ENCODE measurements around the gene CD22. TPM values are rescaled to one million over a fixed set of nuclear protein-coding genes. Genes with fewer than 3 reads are reported as not detected.

Gene CD22
- total RNA-seq, 1 donor, result not detected

DNA sequence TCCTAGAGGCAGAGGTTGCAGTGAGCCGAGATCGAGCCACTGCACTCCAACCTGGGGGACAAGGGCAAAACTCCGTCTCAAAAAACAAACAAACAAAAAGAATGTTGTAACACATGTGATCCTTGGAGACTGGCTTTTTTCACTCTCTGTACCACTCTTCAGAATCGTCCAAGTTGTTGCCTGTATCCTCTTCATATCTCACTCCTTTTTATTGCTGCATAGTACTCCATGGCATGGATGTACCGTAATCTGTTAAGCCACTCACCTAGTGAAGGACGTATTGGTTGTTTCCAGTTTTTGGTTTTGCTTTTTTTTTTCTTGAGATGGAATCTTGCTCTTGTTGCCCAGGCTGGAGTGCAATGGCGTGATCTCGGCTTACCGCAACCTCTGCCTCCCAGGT lies 7.0 kb upstream of the CD22 start:
- Histone ChIP-seq H3K4me3 (ENCODE audit: insufficient read depth, low read length) (no peak overlapping the region), H3K79me2 (ENCODE audit: insufficient read depth, low read length) (no peaks in the 10 kb centered on the region), H3K36me3 (ENCODE audit: insufficient read depth, low read length) (no peaks in the 10 kb centered on the region), H3K4me2 (ENCODE audit: insufficient read depth, low read length) (no peak overlapping the region), H3K9me3 (ENCODE audit: low read depth, low read length) (no peaks in the 10 kb centered on the region), H3K27ac (ENCODE audit: low read depth, low read length) (no peak overlapping the region), H3K4me1 (ENCODE audit: insufficient read depth, low read length) (peaks cover 11% of the 10 kb centered on the region), H3K27me3 (ENCODE audit: insufficient read depth, low read length) (peaks cover 10% of the 10 kb centered on the region), H2AFZ (ENCODE audit: low read length) (no peak overlapping the region), H4K20me1 (ENCODE audit: insufficient read depth, low read length) (no peaks in the 10 kb centered on the region)
- DNase-seq (ENCODE audit: insufficient read length, low spot score, missing footprints), result no peak
- TF ChIP-seq, protein P1, sequence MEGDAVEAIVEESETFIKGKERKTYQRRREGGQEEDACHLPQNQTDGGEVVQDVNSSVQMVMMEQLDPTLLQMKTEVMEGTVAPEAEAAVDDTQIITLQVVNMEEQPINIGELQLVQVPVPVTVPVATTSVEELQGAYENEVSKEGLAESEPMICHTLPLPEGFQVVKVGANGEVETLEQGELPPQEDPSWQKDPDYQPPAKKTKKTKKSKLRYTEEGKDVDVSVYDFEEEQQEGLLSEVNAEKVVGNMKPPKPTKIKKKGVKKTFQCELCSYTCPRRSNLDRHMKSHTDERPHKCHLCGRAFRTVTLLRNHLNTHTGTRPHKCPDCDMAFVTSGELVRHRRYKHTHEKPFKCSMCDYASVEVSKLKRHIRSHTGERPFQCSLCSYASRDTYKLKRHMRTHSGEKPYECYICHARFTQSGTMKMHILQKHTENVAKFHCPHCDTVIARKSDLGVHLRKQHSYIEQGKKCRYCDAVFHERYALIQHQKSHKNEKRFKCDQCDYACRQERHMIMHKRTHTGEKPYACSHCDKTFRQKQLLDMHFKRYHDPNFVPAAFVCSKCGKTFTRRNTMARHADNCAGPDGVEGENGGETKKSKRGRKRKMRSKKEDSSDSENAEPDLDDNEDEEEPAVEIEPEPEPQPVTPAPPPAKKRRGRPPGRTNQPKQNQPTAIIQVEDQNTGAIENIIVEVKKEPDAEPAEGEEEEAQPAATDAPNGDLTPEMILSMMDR (IDR thresholded peaks at IDR 0.05; ENCODE audit: extremely low read depth, low read depth, low read length), result no peak

DNA sequence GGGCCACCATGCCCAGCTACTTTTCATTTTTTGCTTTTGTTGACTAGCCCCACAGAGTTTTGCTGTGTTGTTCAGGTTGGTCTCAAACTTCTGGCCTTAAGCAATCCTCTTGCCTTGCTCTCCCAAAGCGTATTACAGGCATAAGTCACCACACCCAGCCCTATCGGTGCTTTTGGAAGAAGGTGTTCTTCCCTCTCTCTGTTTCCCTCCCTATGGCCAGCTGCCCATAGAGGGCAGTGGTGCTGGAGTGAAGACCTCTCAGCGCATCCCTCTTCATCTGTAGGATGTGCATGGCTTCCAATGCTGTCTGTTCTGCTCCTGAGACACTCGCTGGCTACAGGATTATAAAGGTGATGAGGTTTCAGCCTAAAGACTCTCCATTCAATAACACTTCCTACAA lies 1.3 kb upstream of the CD22 start:
- H3K27me3 ChIP-seq (ENCODE audit: insufficient read depth, low read length), result peaks cover 22% of the 10 kb centered on the region
- H3K4me2 ChIP-seq (ENCODE audit: insufficient read depth, low read length), result no peak overlapping the region
- no peak for DNase-seq (ENCODE audit: insufficient read length, low spot score, missing footprints)

DNA sequence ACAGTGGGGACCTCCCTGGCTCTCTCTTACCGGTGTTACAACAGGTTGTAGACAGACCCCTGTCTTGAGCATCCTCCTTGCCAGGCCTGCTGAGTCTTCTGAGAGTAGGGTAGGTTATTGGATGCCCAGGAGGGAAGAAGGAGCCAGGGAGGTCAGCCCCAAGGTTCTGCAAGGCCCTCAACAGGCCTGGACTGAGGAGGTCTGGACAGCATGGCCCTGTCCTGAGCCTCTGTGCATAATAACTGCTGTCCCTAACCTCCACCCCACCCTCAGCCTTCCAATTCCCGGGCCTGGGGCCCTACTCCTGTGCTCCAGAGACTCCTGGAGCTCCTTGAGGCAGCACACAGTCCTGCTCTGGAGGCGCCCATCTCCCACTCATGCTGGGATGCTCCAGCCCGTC lies 336 bp downstream of the CD22 start:
- H3K27me3 ChIP-seq (ENCODE audit: insufficient read depth, low read length), result peaks cover 30% of the 10 kb centered on the region
- TF ChIP-seq, protein P1 (IDR thresholded peaks at IDR 0.05; ENCODE audit: extremely low read depth, low read depth, low read length), result no peak
- H3K4me2 ChIP-seq (ENCODE audit: insufficient read depth, low read length), result no peak overlapping the region
- H3K4me3 ChIP-seq (ENCODE audit: insufficient read depth, low read length), result no peak overlapping the region
- H3K36me3 ChIP-seq (ENCODE audit: insufficient read depth, low read length), result no peaks in the 10 kb centered on the region
- H3K27ac ChIP-seq (ENCODE audit: low read depth, low read length), result no peak overlapping the region
- H3K9me3 ChIP-seq (ENCODE audit: low read depth, low read length), result no peaks in the 10 kb centered on the region
- H4K20me1 ChIP-seq (ENCODE audit: insufficient read depth, low read length), result no peaks in the 10 kb centered on the region
- H3K4me1 ChIP-seq (ENCODE audit: insufficient read depth, low read length), result no peaks in the 10 kb centered on the region
- DNase-seq (ENCODE audit: insufficient read length, low spot score, missing footprints), result peak; percentile 42
- H2AFZ ChIP-seq (ENCODE audit: low read length), result no peak overlapping the region
- H3K79me2 ChIP-seq (ENCODE audit: insufficient read depth, low read length), result no peaks in the 10 kb centered on the region

More for the DNA sequence above, 1.3 kb upstream of the CD22 start:
- H3K79me2 ChIP-seq (ENCODE audit: insufficient read depth, low read length), result no peaks in the 10 kb centered on the region
- no peak overlapping the region for H2AFZ ChIP-seq (ENCODE audit: low read length)
- no peaks in the 10 kb centered on the region for H3K36me3 ChIP-seq (ENCODE audit: insufficient read depth, low read length)
- H3K9me3 ChIP-seq (ENCODE audit: low read depth, low read length), result no peaks in the 10 kb centered on the region
- TF ChIP-seq, protein P1 (IDR thresholded peaks at IDR 0.05; ENCODE audit: extremely low read depth, low read depth, low read length), result peak; percentile 18
- H4K20me1 ChIP-seq (ENCODE audit: insufficient read depth, low read length), result no peaks in the 10 kb centered on the region
- no peaks in the 10 kb centered on the region for H3K4me1 ChIP-seq (ENCODE audit: insufficient read depth, low read length)
- H3K27ac ChIP-seq (ENCODE audit: low read depth, low read length), result no peak overlapping the region
- no peak overlapping the region for H3K4me3 ChIP-seq (ENCODE audit: insufficient read depth, low read length)

DNA sequence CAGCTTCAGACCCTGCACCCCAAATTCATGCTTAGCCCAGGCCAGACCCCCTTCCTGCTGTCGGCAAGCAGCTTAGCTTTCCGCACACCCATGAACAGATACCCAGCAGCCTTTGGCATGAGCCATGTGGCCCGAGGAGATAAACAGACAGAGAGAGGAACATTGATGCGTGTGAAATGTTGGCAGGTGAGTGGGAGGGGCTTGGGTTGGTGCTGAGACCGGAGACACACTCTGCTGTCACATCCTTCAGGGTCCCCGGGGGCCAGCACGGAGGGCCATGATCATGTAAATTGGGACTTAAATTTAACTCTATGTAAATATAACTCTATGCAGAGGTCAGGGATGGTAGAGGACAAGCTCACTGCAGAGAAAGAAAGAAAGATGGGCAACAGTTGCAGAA lies 1.5 kb downstream of the CD22 start:
- H3K4me2 ChIP-seq (ENCODE audit: insufficient read depth, low read length), result no peak overlapping the region

More for the DNA sequence above, 1.5 kb downstream of the CD22 start:
- Histone ChIP-seq H3K9me3 (ENCODE audit: low read depth, low read length) (no peaks in the 10 kb centered on the region), H2AFZ (ENCODE audit: low read length) (no peak overlapping the region), H3K27me3 (ENCODE audit: insufficient read depth, low read length) (peaks cover 31% of the 10 kb centered on the region), H3K4me3 (ENCODE audit: insufficient read depth, low read length) (no peak overlapping the region), H3K79me2 (ENCODE audit: insufficient read depth, low read length) (no peaks in the 10 kb centered on the region), H3K36me3 (ENCODE audit: insufficient read depth, low read length) (no peaks in the 10 kb centered on the region), H3K27ac (ENCODE audit: low read depth, low read length) (no peak overlapping the region), H4K20me1 (ENCODE audit: insufficient read depth, low read length) (no peaks in the 10 kb centered on the region), H3K4me1 (ENCODE audit: insufficient read depth, low read length) (no peaks in the 10 kb centered on the region)
- TF ChIP-seq, protein P1 (IDR thresholded peaks at IDR 0.05; ENCODE audit: extremely low read depth, low read depth, low read length), result no peak
- no peak for DNase-seq (ENCODE audit: insufficient read length, low spot score, missing footprints)
